SU-DHL-6 (cell line): ENCODE results near the gene ST6GALNAC3.

Experiments
- EZH2phosphoT487 ChIP-seq: fragments of 200-600 bp; sonication (generic), shearing (Covaris generic); conservative IDR thresholded peaks from 2 replicates; pipeline ENCODE4 v1.6.1; 2018; ENCODE audit warnings: mild to moderate bottlenecking, antibody characterized with exemption, low read length, moderate library complexity, mixed read lengths
- TF ChIP-seq, protein P1 (sequence below): fragments of 200-600 bp; sonication (generic); IDR thresholded peaks from one replicate; pipeline ENCODE4 v1.5.1; 2017; ENCODE audit warnings: antibody characterized with exemption, mild to moderate bottlenecking, low read length, moderate library complexity; ENCODE audit not compliant: insufficient read depth, poor library complexity, severe bottlenecking

DNA sequence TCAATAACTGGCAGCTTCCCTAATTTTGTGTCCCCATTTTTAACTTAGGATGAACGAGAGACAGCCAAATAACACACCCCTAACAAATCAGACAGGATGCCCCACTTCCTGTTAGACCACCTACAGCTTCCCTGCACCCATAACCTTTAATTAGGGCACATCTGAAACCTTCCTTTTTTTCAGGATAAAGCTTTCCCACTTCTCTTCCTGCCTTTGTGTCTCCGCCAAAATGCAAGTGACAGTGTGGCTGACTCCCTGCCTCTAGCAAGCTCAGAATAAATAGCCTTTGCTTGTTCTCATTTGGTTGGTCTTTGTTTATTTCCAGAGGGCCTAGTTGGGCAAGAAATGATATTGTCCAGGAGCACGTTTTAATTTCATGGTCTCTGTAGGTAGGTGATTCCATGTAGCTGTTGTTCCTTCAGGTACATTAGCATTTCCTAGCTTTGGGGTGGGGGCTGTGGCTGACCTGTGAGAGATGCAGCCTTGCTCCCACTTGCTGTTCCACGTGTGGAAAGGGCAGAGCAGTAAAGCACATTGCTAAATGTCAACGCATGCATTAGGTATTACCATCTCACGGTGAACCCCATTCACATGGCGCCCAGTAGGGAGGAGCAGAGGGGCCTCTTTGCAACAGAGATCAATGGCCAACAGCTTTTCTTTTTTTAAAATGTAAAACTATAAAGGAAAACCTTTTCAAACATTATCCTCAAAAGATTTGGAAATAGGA is 154.9 kb downstream of the ST6GALNAC3 start:
- TF ChIP-seq, protein P1, sequence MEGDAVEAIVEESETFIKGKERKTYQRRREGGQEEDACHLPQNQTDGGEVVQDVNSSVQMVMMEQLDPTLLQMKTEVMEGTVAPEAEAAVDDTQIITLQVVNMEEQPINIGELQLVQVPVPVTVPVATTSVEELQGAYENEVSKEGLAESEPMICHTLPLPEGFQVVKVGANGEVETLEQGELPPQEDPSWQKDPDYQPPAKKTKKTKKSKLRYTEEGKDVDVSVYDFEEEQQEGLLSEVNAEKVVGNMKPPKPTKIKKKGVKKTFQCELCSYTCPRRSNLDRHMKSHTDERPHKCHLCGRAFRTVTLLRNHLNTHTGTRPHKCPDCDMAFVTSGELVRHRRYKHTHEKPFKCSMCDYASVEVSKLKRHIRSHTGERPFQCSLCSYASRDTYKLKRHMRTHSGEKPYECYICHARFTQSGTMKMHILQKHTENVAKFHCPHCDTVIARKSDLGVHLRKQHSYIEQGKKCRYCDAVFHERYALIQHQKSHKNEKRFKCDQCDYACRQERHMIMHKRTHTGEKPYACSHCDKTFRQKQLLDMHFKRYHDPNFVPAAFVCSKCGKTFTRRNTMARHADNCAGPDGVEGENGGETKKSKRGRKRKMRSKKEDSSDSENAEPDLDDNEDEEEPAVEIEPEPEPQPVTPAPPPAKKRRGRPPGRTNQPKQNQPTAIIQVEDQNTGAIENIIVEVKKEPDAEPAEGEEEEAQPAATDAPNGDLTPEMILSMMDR: no peak
- no peak for TF ChIP-seq EZH2phosphoT487
